ENCODE results near the gene RESP18.

- TF ChIP-seq, protein P1, sequence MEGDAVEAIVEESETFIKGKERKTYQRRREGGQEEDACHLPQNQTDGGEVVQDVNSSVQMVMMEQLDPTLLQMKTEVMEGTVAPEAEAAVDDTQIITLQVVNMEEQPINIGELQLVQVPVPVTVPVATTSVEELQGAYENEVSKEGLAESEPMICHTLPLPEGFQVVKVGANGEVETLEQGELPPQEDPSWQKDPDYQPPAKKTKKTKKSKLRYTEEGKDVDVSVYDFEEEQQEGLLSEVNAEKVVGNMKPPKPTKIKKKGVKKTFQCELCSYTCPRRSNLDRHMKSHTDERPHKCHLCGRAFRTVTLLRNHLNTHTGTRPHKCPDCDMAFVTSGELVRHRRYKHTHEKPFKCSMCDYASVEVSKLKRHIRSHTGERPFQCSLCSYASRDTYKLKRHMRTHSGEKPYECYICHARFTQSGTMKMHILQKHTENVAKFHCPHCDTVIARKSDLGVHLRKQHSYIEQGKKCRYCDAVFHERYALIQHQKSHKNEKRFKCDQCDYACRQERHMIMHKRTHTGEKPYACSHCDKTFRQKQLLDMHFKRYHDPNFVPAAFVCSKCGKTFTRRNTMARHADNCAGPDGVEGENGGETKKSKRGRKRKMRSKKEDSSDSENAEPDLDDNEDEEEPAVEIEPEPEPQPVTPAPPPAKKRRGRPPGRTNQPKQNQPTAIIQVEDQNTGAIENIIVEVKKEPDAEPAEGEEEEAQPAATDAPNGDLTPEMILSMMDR (IDR thresholded peaks at IDR 0.05): no peak
- TF ChIP-seq POLR2A (IDR thresholded peaks at IDR 0.05; ENCODE audit: low read length) (no peak), EHMT2 (IDR thresholded peaks at IDR 0.05; ENCODE audit: low read depth) (no peak), RAD21 (conservative IDR thresholded peaks at IDR 0.05 in 1 of 2, IDR thresholded peaks at IDR 0.05 in 1 of 2) (no peak), ELK1 (IDR thresholded peaks at IDR 0.05; ENCODE audit: low read depth, low read length) (no peak), PHF8 (IDR thresholded peaks at IDR 0.05; ENCODE audit: borderline replicate concordance, low read depth) (no peak)
These were observed 40.5 kb downstream of the RESP18 start for GRCh38 chr2:219291910-219292490.

Data from A549 (cell line).